ENCODE measurements around the gene ATF7.

GRCh38 chr12:53506881-53507602 is 119.1 kb downstream of the ATF7 start, which contains the start of gene NPFF:
- no peak for TF ChIP-seq CTCF (IDR thresholded peaks at IDR 0.05; ENCODE audit: low read depth, low read length)
- TF ChIP-seq MYC (IDR thresholded peaks at IDR 0.05; ENCODE audit: low read depth, low read length) = no peak
- peak; percentile 6 for TF ChIP-seq POLR2A (IDR thresholded peaks at IDR 0.05; ENCODE audit: extremely low read depth, insufficient read length)
